MM.1S (cell line): Measurements from ENCODE around the gene TRPV4.

Source experiments
- DNase-seq: peaks from one replicate; pipeline ENCODE4 v3.0.0-alpha.2; 2015
- H2AFZ ChIP-seq: fragments of 300-600 bp; sonication (generic); 2 replicates; pipeline ENCODE4 v1.6.0; 2016; ENCODE audit warnings: antibody characterized with exemption, low read length
- H3F3A ChIP-seq: fragments of 300-600 bp; sonication (generic); 2 replicates; pipeline ENCODE4 v1.6.1; 2016; ENCODE audit warnings: mild to moderate bottlenecking, antibody characterized with exemption, low read length, moderate library complexity, mixed read lengths; ENCODE audit not compliant: insufficient read depth
- H3K27ac ChIP-seq: fragments of 300-600 bp; sonication (generic); 2 replicates; pipeline ENCODE4 v1.5.1; 2016; ENCODE audit warnings: mild to moderate bottlenecking, low read length
- H3K27me3 ChIP-seq: fragments of 300-600 bp; sonication (generic); replicated peaks from 2 replicates; pipeline ENCODE4 v1.6.0; 2016; ENCODE audit warnings: low read length; ENCODE audit not compliant: insufficient read depth
- H3K36me3 ChIP-seq: fragments of 300-600 bp; sonication (generic); replicated peaks from 2 replicates; pipeline ENCODE4 v1.6.1; 2016; ENCODE audit warnings: mild to moderate bottlenecking, low read length, mixed read lengths; ENCODE audit not compliant: insufficient read depth
- H3K4me1 ChIP-seq: fragments of 300-600 bp; sonication (generic); 2 replicates; pipeline ENCODE4 v1.6.1; 2016; ENCODE audit warnings: low read length, mixed read lengths
- H3K4me2 ChIP-seq: fragments of 300-600 bp; sonication (generic); 2 replicates; pipeline ENCODE4 v1.6.0; 2016; ENCODE audit warnings: low read depth, low read length
- H3K4me3 ChIP-seq: fragments of 300-600 bp; sonication (generic); 2 replicates; pipeline ENCODE4 v1.5.1; 2016; ENCODE audit warnings: low read length, mixed read lengths
- H3K79me2 ChIP-seq: fragments of 300-600 bp; sonication (generic); 2 replicates; pipeline ENCODE4 v1.6.1; 2016; ENCODE audit warnings: mixed run types, low read length, mixed read lengths
- H3K9ac ChIP-seq: fragments of 300-600 bp; sonication (generic); 2 replicates; pipeline ENCODE4 v1.6.1; 2016; ENCODE audit warnings: low read length, mixed read lengths
- H3K9me2 ChIP-seq: fragments of 300-600 bp; sonication (generic); replicated peaks from 2 replicates; pipeline ENCODE4 v1.6.1; 2016; ENCODE audit warnings: mild to moderate bottlenecking, low read length, mixed read lengths; ENCODE audit not compliant: insufficient read depth
- H3K9me3 ChIP-seq: fragments of 300-600 bp; sonication (generic); replicated peaks from 2 replicates; pipeline ENCODE4 v1.6.1; 2016; ENCODE audit warnings: mild to moderate bottlenecking, low read length, mixed read lengths; ENCODE audit not compliant: insufficient read depth
- H4K20me1 ChIP-seq: fragments of 300-600 bp; sonication (generic); 2 replicates; pipeline ENCODE4 v1.6.1; 2016; ENCODE audit warnings: mild to moderate bottlenecking, low read length, moderate library complexity, mixed read lengths; ENCODE audit not compliant: insufficient read depth
- EZH2 ChIP-seq: fragments of 300-600 bp; sonication (generic); optimal IDR thresholded peaks from 2 replicates; pipeline ENCODE3; 2017; ENCODE audit warnings: low read depth, mild to moderate bottlenecking, antibody characterized with exemption, low read length, mixed read lengths
- EZH2phosphoT487 ChIP-seq: fragments of 300-600 bp; sonication (generic); IDR thresholded peaks from 2 replicates; pipeline ENCODE4 v1.6.1; 2018; ENCODE audit warnings: antibody characterized with exemption, low read length
- TF ChIP-seq, protein P1 (sequence below): fragments of 300-600 bp; sonication (generic); IDR thresholded peaks from 2 replicates; pipeline ENCODE4 v1.5.1; 2016; ENCODE audit warnings: antibody characterized with exemption, low read length, mixed read lengths

Gene TRPV4

GRCh38 chr12:109783135-109783964, 49.8 kb downstream of the TRPV4 start:
- H3K9ac ChIP-seq: no peak overlapping the region
- H3K4me3 ChIP-seq: no peak overlapping the region
- H3K4me2 ChIP-seq: no peak overlapping the region
- no peak for TF ChIP-seq EZH2
- TF ChIP-seq, protein P1, sequence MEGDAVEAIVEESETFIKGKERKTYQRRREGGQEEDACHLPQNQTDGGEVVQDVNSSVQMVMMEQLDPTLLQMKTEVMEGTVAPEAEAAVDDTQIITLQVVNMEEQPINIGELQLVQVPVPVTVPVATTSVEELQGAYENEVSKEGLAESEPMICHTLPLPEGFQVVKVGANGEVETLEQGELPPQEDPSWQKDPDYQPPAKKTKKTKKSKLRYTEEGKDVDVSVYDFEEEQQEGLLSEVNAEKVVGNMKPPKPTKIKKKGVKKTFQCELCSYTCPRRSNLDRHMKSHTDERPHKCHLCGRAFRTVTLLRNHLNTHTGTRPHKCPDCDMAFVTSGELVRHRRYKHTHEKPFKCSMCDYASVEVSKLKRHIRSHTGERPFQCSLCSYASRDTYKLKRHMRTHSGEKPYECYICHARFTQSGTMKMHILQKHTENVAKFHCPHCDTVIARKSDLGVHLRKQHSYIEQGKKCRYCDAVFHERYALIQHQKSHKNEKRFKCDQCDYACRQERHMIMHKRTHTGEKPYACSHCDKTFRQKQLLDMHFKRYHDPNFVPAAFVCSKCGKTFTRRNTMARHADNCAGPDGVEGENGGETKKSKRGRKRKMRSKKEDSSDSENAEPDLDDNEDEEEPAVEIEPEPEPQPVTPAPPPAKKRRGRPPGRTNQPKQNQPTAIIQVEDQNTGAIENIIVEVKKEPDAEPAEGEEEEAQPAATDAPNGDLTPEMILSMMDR: no peak
- TF ChIP-seq EZH2phosphoT487: no peak
- no peaks in the 10 kb centered on the region for H3F3A ChIP-seq
- no peak for DNase-seq
- H3K36me3 ChIP-seq: no peaks in the 10 kb centered on the region
- H2AFZ ChIP-seq: no peak overlapping the region
- H3K27ac ChIP-seq: no peak overlapping the region
- no peaks in the 10 kb centered on the region for H3K4me1 ChIP-seq
- no peaks in the 10 kb centered on the region for H3K9me3 ChIP-seq
- H3K27me3 ChIP-seq: no peaks in the 10 kb centered on the region; the same call in 1 of the 2 replicates
- H4K20me1 ChIP-seq: no peaks in the 10 kb centered on the region
- H3K79me2 ChIP-seq: no peaks in the 10 kb centered on the region
- H3K9me2 ChIP-seq: no peaks in the 10 kb centered on the region

GRCh38 chr12:109782326-109782703, 50.9 kb downstream of the TRPV4 start:
- Histone ChIP-seq H3K79me2 (no peaks in the 10 kb centered on the region), H3F3A (no peaks in the 10 kb centered on the region), H3K36me3 (no peaks in the 10 kb centered on the region), H3K9ac (no peak overlapping the region), H3K27me3 (no peaks in the 10 kb centered on the region; the same call in 1 of the 2 replicates), H3K4me3 (no peak overlapping the region), H3K4me1 (no peaks in the 10 kb centered on the region), H2AFZ (no peak overlapping the region), H3K27ac (no peak overlapping the region), H3K9me3 (no peaks in the 10 kb centered on the region), H4K20me1 (no peaks in the 10 kb centered on the region), H3K4me2 (no peak overlapping the region), H3K9me2 (no peaks in the 10 kb centered on the region)
- TF ChIP-seq, protein P1: no peak
- TF ChIP-seq EZH2 (no peak), EZH2phosphoT487 (no peak)
- DNase-seq: no peak

DNA sequence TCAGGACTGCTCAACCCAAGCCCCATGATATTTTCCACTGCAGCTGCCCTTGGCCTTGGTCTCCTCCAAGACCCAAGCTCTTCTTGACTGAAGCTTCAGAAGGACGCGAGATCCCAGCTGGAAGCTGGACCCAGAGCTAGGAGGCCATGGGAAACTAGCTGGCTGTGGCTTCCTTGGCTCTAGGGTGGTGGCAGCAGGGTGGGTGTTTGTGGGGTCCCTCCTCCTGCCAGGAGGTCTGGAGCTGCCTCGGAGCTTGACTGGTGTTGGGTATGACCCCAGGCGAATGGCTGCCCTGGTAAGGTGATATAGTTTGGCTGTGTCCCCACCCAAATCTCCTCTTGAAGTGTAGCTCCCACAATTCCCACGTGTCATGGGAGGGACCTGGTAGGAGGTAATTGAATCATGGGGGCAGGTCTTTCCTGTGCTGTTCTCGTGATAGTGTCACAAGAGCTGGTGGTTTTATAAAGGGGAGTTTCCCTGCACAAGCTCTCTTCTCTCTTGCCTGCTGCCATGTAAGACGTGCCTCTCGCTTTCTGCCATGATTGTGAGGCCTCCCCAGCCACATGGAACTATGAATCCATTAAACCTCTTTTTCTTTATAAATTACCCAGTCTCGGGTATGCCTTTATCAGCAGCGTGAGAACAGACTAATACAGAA, 51.4 kb downstream of the TRPV4 start:
- no peak for DNase-seq
- Histone ChIP-seq H2AFZ (no peak overlapping the region), H3K79me2 (no peaks in the 10 kb centered on the region), H3K36me3 (no peaks in the 10 kb centered on the region), H3K9me2 (no peaks in the 10 kb centered on the region), H3K9ac (no peak overlapping the region), H3K27me3 (no peaks in the 10 kb centered on the region; the same call in 1 of the 2 replicates), H4K20me1 (no peaks in the 10 kb centered on the region), H3F3A (no peaks in the 10 kb centered on the region), H3K4me1 (no peaks in the 10 kb centered on the region), H3K27ac (no peak overlapping the region), H3K4me3 (no peak overlapping the region), H3K9me3 (no peaks in the 10 kb centered on the region), H3K4me2 (no peak overlapping the region)
- TF ChIP-seq, protein P1: no peak
- TF ChIP-seq EZH2 (no peak), EZH2phosphoT487 (no peak)
